ENCODE measurements around the gene DNAH14. TPM values are rescaled to one million over a fixed set of nuclear protein-coding genes. Genes with fewer than 3 reads are reported as not detected.

The DNAH14 gene
- total RNA-seq, 1 experiment from 2014 or later, result 47.0 TPM

GRCh38 chr1:224919508-224919907 is 10.0 kb upstream of the DNAH14 start:
- peak overlapping the region in 1 of 2 experiments; percentile 13; a peak in 1 of 4 replicates for H3K4me3 ChIP-seq (ENCODE audit: low read depth in 2 of 2, low read length in 2 of 2)
- H3K27ac ChIP-seq (ENCODE audit: low read length), result no peak overlapping the region
- TF ChIP-seq SIN3A (IDR thresholded peaks at IDR 0.05; ENCODE audit: borderline replicate concordance, insufficient read depth, low read depth, low read length), result no peak
- no peak for TF ChIP-seq CTCF (IDR thresholded peaks at IDR 0.05)
- TF ChIP-seq TCF7L2 (IDR thresholded peaks at IDR 0.05; ENCODE audit: low read depth, low read length), result no peak
- no peak for TF ChIP-seq POLR2AphosphoS5 (IDR thresholded peaks at IDR 0.05; ENCODE audit: low read depth, low read length)
- TF ChIP-seq REST (IDR thresholded peaks at IDR 0.05; ENCODE audit: insufficient read depth in 1 of 2, low read depth in 2 of 2, low read length in 1 of 2), result no peak
- in situ Hi-C loops (cut with HindIII; ENCODE audit: low pct_unique_long_range_greater_than_20kb, low sequenced_read_pairs) (no loop called here), intact Hi-C loops (cut with micrococcal nuclease; ENCODE audit: unreplicated experiment) (no loop called here)
- CTCF ChIA-PET, result no interaction called here
- POLR2A ChIA-PET, result no interaction called here
- DNase-seq (ENCODE audit: low read depth, low spot score), result no peak
- BruUV-seq (replicated peaks), result no TSS peak
- ATAC-seq, result no peak
- H3K4me1 ChIP-seq (ENCODE audit: control insufficient read depth, insufficient read depth, low read length), result no peaks in the 10 kb centered on the region
- H3K9me3 ChIP-seq (ENCODE audit: control insufficient read depth, insufficient read depth, low read depth, low read length), result peaks cover 2% of the 10 kb centered on the region
- H3K36me3 ChIP-seq (ENCODE audit: control insufficient read depth, insufficient read depth, low read length), result no peaks in the 10 kb centered on the region
- no peaks in the 10 kb centered on the region for H3K27me3 ChIP-seq (ENCODE audit: control insufficient read depth, insufficient read depth, low read length)

GRCh38 chr1:224920930-224921329 is 8.5 kb upstream of the DNAH14 start:
- Histone ChIP-seq H3K9me3 (ENCODE audit: control insufficient read depth, insufficient read depth, low read depth, low read length) (no peaks in the 10 kb centered on the region; the same call in 1 of the 2 replicates), H3K36me3 (ENCODE audit: control insufficient read depth, insufficient read depth, low read length) (no peaks in the 10 kb centered on the region), H3K4me3 (ENCODE audit: low read depth in 2 of 2, low read length in 2 of 2) (no peak overlapping the region), H3K4me1 (ENCODE audit: control insufficient read depth, insufficient read depth, low read length) (no peaks in the 10 kb centered on the region), H3K27ac (ENCODE audit: low read length) (no peak overlapping the region), H3K27me3 (ENCODE audit: control insufficient read depth, insufficient read depth, low read length) (no peaks in the 10 kb centered on the region)
- BruUV-seq (replicated peaks), result no TSS peak
- no peak for ATAC-seq
- intact Hi-C loops (cut with micrococcal nuclease; ENCODE audit: unreplicated experiment) (loop anchor here (1.0 to 5.0 kb wide), 3 partner anchors 64 to 408 kb away; no protein-coding TSS in a partner anchor), in situ Hi-C loops (cut with HindIII; ENCODE audit: low pct_unique_long_range_greater_than_20kb, low sequenced_read_pairs) (no loop called here)
- POLR2A ChIA-PET, result no interaction called here
- no peak for DNase-seq (ENCODE audit: low read depth, low spot score)
- CTCF ChIA-PET, result no interaction called here
- TF ChIP-seq SIN3A (IDR thresholded peaks at IDR 0.05; ENCODE audit: borderline replicate concordance, insufficient read depth, low read depth, low read length) (no peak), POLR2AphosphoS5 (IDR thresholded peaks at IDR 0.05; ENCODE audit: low read depth, low read length) (no peak), TCF7L2 (IDR thresholded peaks at IDR 0.05; ENCODE audit: low read depth, low read length) (no peak), REST (IDR thresholded peaks at IDR 0.05; ENCODE audit: insufficient read depth in 1 of 2, low read depth in 2 of 2, low read length in 1 of 2) (no peak), CTCF (IDR thresholded peaks at IDR 0.05) (no peak)

Data from Panc1 (cell line).